ENCODE data around the gene PECR. TPM values are rescaled to one million over a fixed set of nuclear protein-coding genes. Genes with fewer than 3 reads are reported as not detected.

The PECR gene
- total RNA-seq, 1 experiment from 2014 or later = 12.1 TPM

DNA sequence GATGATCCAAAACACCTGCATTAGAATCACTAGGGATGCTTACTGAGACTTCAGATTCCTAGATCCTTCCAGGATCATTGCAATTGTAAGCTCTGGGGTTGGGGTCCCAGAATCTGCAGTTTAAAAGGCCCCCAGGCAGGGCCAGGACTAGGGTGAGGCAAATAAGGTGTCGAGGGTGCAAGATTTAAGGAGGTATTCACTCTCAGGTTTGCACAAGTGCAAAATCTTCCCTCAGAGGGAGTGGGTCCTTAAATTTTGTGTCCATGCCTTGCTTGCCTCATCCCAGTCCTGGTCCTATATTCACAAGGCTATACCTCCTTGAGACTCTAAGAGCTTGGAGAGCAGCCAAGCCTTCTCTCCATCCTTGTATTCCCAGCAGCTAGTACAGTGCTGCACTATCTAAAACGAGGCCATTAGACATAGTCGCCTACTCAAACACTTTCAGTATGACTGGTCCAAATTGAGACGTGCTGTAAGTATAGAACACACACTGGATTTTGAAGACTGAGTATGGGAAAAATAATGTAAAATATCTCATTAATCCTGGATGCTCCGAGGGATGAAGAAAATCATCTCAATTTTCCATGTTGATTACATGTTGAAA, 36.6 kb downstream of the PECR start:
- H3K36me3 ChIP-seq (replicated peaks; ENCODE audit: control insufficient read depth, insufficient read depth, low read length) = no peaks in the 10 kb centered on the region
- no peaks in the 10 kb centered on the region for H3K27me3 ChIP-seq (ENCODE audit: control insufficient read depth, insufficient read depth, low read length)
- DNase-seq = no peak
- no peak overlapping the region for H3K4me3 ChIP-seq (ENCODE audit: insufficient read depth, low read depth, low read length)

- H3K4me3 ChIP-seq (ENCODE audit: insufficient read depth, low read depth, low read length) = no peak overlapping the region
- H3K27me3 ChIP-seq (ENCODE audit: control insufficient read depth, insufficient read depth, low read length) = no peaks in the 10 kb centered on the region
- no peaks in the 10 kb centered on the region for H3K36me3 ChIP-seq (replicated peaks; ENCODE audit: control insufficient read depth, insufficient read depth, low read length)
- no peak for DNase-seq
These were observed 37.7 kb downstream of the PECR start for GRCh38 chr2:216043949-216044348.

DNA sequence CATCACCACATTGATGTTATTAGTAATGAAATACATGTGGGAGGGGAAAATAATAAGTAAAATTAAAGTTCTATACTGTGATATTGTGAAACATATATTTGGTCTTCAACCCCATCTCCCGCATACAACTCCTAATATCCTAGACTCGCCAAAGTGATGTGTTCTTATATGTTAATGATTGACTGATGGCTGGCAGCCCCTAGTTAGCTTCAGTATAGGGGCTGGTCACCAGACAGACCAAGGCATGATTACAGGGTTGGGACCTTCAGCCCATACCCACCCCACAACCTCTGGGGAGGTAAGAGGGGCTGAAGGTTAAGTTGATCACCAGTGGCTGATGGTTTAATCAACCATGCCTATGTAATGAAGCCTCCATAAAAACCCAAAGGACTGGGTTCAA, 40.2 kb downstream of the PECR start:
- DNase-seq = no peak
- Histone ChIP-seq H3K4me3 (ENCODE audit: insufficient read depth, low read depth, low read length) (no peak overlapping the region), H3K27me3 (ENCODE audit: control insufficient read depth, insufficient read depth, low read length) (no peaks in the 10 kb centered on the region), H3K36me3 (replicated peaks; ENCODE audit: control insufficient read depth, insufficient read depth, low read length) (no peaks in the 10 kb centered on the region; the same call in 1 of the 2 replicates)

DNA sequence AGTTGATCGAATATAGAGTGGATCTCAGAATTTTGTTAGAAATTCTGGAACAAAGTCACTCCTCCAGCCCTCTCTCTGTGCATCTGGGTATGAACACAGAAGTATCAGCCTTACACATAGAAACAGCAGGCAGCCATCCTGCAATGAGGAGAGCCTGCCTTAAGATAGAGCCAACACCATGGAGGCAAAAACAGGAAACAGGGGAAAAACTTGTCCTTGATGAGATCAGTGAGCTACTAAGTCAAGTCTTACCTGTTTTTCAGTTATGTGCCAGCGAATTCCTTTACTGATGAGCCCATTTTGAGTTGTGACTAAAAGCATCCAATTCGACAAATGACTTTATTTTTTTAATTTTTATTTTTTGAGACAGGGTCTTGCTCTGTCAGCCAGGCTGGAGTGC, 41.7 kb downstream of the PECR start:
- no peak for DNase-seq
- Histone ChIP-seq H3K27me3 (ENCODE audit: control insufficient read depth, insufficient read depth, low read length) (no peaks in the 10 kb centered on the region), H3K36me3 (replicated peaks; ENCODE audit: control insufficient read depth, insufficient read depth, low read length) (no peaks in the 10 kb centered on the region; the same call in 1 of the 2 replicates), H3K4me3 (ENCODE audit: insufficient read depth, low read depth, low read length) (no peak overlapping the region)

DNA sequence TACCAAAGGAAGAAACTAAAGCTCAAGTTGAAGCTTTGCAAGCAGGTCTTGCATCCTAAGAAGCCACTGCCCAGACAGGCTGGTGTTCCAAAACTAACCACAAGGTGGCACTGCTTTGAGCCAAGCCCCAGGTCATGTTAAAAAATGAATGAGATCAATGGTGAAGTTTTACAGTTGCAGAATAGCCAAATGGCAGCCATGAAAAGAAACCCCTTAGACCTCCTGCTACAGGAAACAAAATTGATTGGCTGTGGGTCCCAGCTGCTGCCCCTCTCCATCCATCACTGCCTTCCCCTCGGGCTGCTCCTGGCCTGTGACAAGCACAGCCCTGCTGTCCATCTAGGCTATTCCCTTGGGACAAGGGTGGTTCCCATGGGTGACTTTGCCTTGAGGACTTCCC, 47.5 kb downstream of the PECR start:
- no peak overlapping the region for H3K4me3 ChIP-seq (ENCODE audit: insufficient read depth, low read depth, low read length)
- no peaks in the 10 kb centered on the region; the same call in 1 of the 2 replicates for H3K36me3 ChIP-seq (replicated peaks; ENCODE audit: control insufficient read depth, insufficient read depth, low read length)
- DNase-seq = peak; percentile 71
- H3K27me3 ChIP-seq (ENCODE audit: control insufficient read depth, insufficient read depth, low read length) = no peaks in the 10 kb centered on the region

- Histone ChIP-seq H3K4me3 (ENCODE audit: insufficient read depth, low read depth, low read length) (no peak overlapping the region), H3K27me3 (ENCODE audit: control insufficient read depth, insufficient read depth, low read length) (no peaks in the 10 kb centered on the region), H3K36me3 (replicated peaks; ENCODE audit: control insufficient read depth, insufficient read depth, low read length) (no peaks in the 10 kb centered on the region; the same call in 1 of the 2 replicates)
- DNase-seq = no peak
These were observed 48.2 kb downstream of the PECR start for GRCh38 chr2:216033403-216033802.

DNA sequence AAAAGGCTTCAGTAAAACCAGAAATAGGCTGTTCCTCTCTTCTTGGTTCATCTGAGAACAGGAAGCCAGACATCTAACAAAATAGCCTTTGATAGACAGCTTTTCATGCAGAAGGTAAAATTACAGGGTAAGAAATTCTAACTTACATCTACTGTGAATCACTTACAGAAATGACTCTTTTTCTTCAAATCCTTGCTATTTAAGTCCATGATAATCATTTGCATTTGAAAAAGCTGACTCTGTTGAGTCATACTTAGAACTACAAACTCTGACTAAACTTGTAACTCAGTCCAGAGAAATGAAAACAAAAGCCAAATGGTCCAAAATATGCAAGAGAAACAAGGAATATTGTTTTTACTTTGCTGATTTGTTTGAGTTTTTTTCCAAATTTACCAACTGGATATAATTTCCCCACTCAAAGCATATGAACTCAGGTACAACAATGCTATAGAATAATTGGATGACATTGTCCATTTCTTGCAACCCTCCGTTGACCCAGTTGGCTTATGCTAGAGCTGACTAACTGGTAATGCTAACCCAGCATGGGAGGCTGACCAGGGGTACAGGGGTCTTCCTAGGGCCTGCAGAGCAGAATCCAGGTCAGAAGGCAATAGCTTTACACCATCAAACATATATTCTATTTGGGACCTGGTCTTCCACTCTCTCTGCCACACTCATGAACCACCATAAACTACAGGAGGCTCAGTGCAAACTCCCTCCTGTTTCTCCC, 49.5 kb downstream of the PECR start:
- H3K4me3 ChIP-seq (ENCODE audit: insufficient read depth, low read depth, low read length) = no peak overlapping the region
- no peaks in the 10 kb centered on the region for H3K27me3 ChIP-seq (ENCODE audit: control insufficient read depth, insufficient read depth, low read length)
- DNase-seq = no peak
- H3K36me3 ChIP-seq (replicated peaks; ENCODE audit: control insufficient read depth, insufficient read depth, low read length) = no peaks in the 10 kb centered on the region; the same call in 1 of the 2 replicates

- H3K27me3 ChIP-seq (ENCODE audit: control insufficient read depth, insufficient read depth, low read length) = no peaks in the 10 kb centered on the region
- H3K4me3 ChIP-seq (ENCODE audit: insufficient read depth, low read depth, low read length) = no peak overlapping the region
- DNase-seq = no peak
- H3K36me3 ChIP-seq (replicated peaks; ENCODE audit: control insufficient read depth, insufficient read depth, low read length) = no peaks in the 10 kb centered on the region
These were observed 51.4 kb downstream of the PECR start for GRCh38 chr2:216030216-216030615.

GRCh38 chr2:216029416-216030129, 52.0 kb downstream of the PECR start:
- Histone ChIP-seq H3K36me3 (replicated peaks; ENCODE audit: control insufficient read depth, insufficient read depth, low read length) (no peaks in the 10 kb centered on the region), H3K27me3 (ENCODE audit: control insufficient read depth, insufficient read depth, low read length) (no peaks in the 10 kb centered on the region), H3K4me3 (ENCODE audit: insufficient read depth, low read depth, low read length) (no peak overlapping the region)
- no peak for DNase-seq

- no peak for DNase-seq
- Histone ChIP-seq H3K4me3 (ENCODE audit: insufficient read depth, low read depth, low read length) (no peak overlapping the region), H3K36me3 (replicated peaks; ENCODE audit: control insufficient read depth, insufficient read depth, low read length) (no peaks in the 10 kb centered on the region), H3K27me3 (ENCODE audit: control insufficient read depth, insufficient read depth, low read length) (no peaks in the 10 kb centered on the region)
These were observed 56.8 kb downstream of the PECR start for GRCh38 chr2:216024779-216025336.

DNA sequence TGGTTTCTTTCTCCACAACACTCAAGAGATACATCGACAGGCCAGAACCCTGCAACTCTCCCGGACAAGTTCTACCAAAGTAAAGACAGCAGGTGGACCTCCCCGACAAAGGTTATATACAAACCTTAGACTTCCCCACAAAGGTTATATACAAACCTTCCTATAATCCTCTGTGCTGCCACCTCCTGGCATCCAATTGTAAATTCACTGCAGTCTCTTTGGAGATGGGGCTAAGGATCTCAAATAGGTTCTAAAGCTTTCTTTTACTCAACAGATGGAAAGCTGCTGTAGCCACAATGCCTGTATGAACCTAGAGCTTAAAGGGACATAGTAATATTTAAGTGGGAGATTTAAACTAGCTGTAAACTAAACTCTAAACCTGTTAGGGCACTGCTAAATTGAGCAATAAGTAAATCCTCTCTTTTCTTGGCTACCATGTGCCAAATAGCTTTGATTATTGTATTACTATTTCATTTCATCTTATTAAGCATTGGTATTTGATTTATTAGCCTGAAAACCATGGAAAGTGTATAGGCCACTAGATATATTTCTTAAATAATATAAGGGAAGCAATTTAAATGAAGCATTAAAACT, 58.5 kb downstream of the PECR start:
- Histone ChIP-seq H3K4me3 (ENCODE audit: insufficient read depth, low read depth, low read length) (no peak overlapping the region), H3K27me3 (ENCODE audit: control insufficient read depth, insufficient read depth, low read length) (no peaks in the 10 kb centered on the region), H3K36me3 (replicated peaks; ENCODE audit: control insufficient read depth, insufficient read depth, low read length) (no peaks in the 10 kb centered on the region)
- peak; percentile 76 for DNase-seq

DNA sequence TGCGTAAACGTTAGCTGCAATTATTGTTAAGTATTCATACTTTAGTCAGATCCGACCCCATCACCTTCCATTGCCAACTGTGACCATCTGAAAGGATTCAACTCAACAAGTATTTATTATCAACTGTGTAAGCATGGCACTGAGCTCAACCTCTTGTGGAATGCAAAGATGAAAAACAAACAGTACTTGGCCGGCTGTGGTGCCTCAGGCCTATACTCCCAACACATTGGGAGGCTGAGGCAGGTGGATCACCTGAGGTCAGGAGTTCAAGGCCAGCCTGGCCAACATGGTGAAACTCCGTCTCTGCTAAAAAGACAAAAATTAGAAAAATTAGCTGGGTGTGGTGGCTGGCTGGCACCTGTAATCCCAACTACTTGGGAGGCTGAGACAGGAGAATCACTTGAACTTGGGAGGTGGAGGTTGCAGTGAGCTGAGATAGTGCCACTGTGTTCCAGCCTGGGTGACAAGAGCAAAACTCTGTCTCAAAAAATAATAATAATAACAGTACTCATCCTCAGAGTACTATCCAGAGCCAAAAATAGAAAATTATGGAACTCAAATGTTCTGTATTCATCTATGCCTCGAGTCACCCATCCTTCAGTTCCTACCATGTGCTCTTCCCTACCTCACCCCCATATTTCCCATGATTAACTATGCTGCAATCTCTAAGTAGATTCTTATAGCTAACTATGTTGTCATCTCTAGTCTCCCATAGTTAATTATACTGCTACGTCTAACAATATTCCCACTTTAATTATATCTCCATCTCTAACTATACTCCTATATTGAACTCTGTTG, 59.6 kb downstream of the PECR start:
- no peak for DNase-seq
- H3K36me3 ChIP-seq (replicated peaks; ENCODE audit: control insufficient read depth, insufficient read depth, low read length) = no peaks in the 10 kb centered on the region
- no peak overlapping the region for H3K4me3 ChIP-seq (ENCODE audit: insufficient read depth, low read depth, low read length)
- H3K27me3 ChIP-seq (ENCODE audit: control insufficient read depth, insufficient read depth, low read length) = no peaks in the 10 kb centered on the region

- no peak overlapping the region for H3K4me3 ChIP-seq (ENCODE audit: insufficient read depth, low read depth, low read length)
- no peak for DNase-seq
These were observed 62.9 kb downstream of the PECR start for GRCh38 chr2:216018709-216019108.

GRCh38 chr2:216017365-216017764, 64.2 kb downstream of the PECR start:
- Histone ChIP-seq H3K36me3 (replicated peaks; ENCODE audit: control insufficient read depth, insufficient read depth, low read length) (no peaks in the 10 kb centered on the region), H3K4me3 (ENCODE audit: insufficient read depth, low read depth, low read length) (no peak overlapping the region), H3K27me3 (ENCODE audit: control insufficient read depth, insufficient read depth, low read length) (no peaks in the 10 kb centered on the region)
- no peak for DNase-seq

More at GRCh38 chr2:216018709-216019108, 62.9 kb downstream of the PECR start:
- H3K36me3 ChIP-seq (replicated peaks; ENCODE audit: control insufficient read depth, insufficient read depth, low read length) = no peaks in the 10 kb centered on the region
- no peaks in the 10 kb centered on the region for H3K27me3 ChIP-seq (ENCODE audit: control insufficient read depth, insufficient read depth, low read length)
